Skeletal muscle tissue (tissue), 4 donors: ENCODE results near the gene GAR1. TPM values are rescaled to one million over a fixed set of nuclear protein-coding genes. Genes with fewer than 3 reads are reported as not detected.

Experiments
- H3K27ac ChIP-seq: one replicate; pipeline ENCODE4 v1.7.0; 2013; ENCODE audit warnings: mild to moderate bottlenecking, low read depth, low read length, inconsistent platforms
- H3K27me3 ChIP-seq, 3 donors: one replicate each; pipeline ENCODE4 v1.7.0; 2013; ENCODE audit warnings: low read length in 3 of 3; ENCODE audit not compliant: control insufficient read depth in 3 of 3, insufficient read depth in 3 of 3
- H3K36me3 ChIP-seq, 3 donors: one replicate each; pipeline ENCODE4 v1.7.0; 2013; ENCODE audit warnings: low read length in 3 of 3; ENCODE audit not compliant: control insufficient read depth in 3 of 3, insufficient read depth in 3 of 3
- H3K4me1 ChIP-seq, 3 donors: one replicate each; pipeline ENCODE4 v1.7.0; 2013; ENCODE audit warnings: low read length in 3 of 3, mild to moderate bottlenecking in 3 of 3; ENCODE audit not compliant: control insufficient read depth in 3 of 3, insufficient read depth in 3 of 3
- H3K4me3 ChIP-seq, 3 donors: one replicate each; pipeline ENCODE4 v1.7.0; 2013; ENCODE audit warnings: low read length in 3 of 3
- H3K9ac ChIP-seq, 3 donors: one replicate each; pipeline ENCODE4 v1.7.0; 2013; ENCODE audit warnings: low read length in 3 of 3, mild to moderate bottlenecking in 3 of 3, moderate library complexity in 2 of 3, low read depth in 1 of 3
- H3K9me3 ChIP-seq, 3 donors: one replicate each; pipeline ENCODE4 v1.7.0; 2013; ENCODE audit warnings: low read length in 3 of 3; ENCODE audit not compliant: control insufficient read depth in 3 of 3
- total RNA-seq: library from RNA; depleted of rRNA; stranded (reverse); fragments of >200 nt; gene quantifications from one replicate; pipeline ENCODE4 v1.2.3, GENCODE V29; 2014
- donor health status: Osteomylitis.

GAR1 gene
- total RNA-seq, 1 donor from 2014 or later: 4.7 TPM

- Histone ChIP-seq H3K36me3 (peaks cover 0 to 4% (median 0%) of the 10 kb centered on the region in 3 donors), H3K9me3 (no peaks in the 10 kb centered on the region), H3K27me3 (no peaks in the 10 kb centered on the region), H3K27ac (no peak overlapping the region), H3K9ac (no peak overlapping the region), H3K4me1 (peaks cover 3 to 9% (median 3%) of the 10 kb centered on the region in 3 donors), H3K4me3 (no peak overlapping the region)
Measured at GRCh38 chr4:109870061-109870460, 54.5 kb downstream of the GAR1 start.

GRCh38 chr4:109872065-109872464 lies 56.5 kb downstream of the GAR1 start:
- no peaks in the 10 kb centered on the region for H3K27me3 ChIP-seq

GRCh38 chr4:109872950-109873656 lies 57.5 kb downstream of the GAR1 start:
- peaks cover 0 to 4% (median 0%) of the 10 kb centered on the region in 3 donors for H3K36me3 ChIP-seq
- no peaks in the 10 kb centered on the region for H3K27me3 ChIP-seq
- peaks cover 3 to 14% (median 3%) of the 10 kb centered on the region in 3 donors for H3K4me1 ChIP-seq
- H3K4me3 ChIP-seq: no peak overlapping the region
- no peaks in the 10 kb centered on the region for H3K9me3 ChIP-seq
- H3K9ac ChIP-seq: no peak overlapping the region
- no peak overlapping the region for H3K27ac ChIP-seq

More at GRCh38 chr4:109872065-109872464, 56.5 kb downstream of the GAR1 start:
- peaks cover 0 to 4% (median 0%) of the 10 kb centered on the region in 3 donors for H3K36me3 ChIP-seq
- no peak overlapping the region for H3K9ac ChIP-seq
- no peaks in the 10 kb centered on the region for H3K9me3 ChIP-seq
- H3K27ac ChIP-seq: no peak overlapping the region
- peaks cover 3 to 9% (median 3%) of the 10 kb centered on the region in 3 donors for H3K4me1 ChIP-seq
- H3K4me3 ChIP-seq: no peak overlapping the region

- Histone ChIP-seq H3K9me3 (no peaks in the 10 kb centered on the region), H3K9ac (no peak overlapping the region), H3K27me3 (no peaks in the 10 kb centered on the region), H3K36me3 (peaks cover 0 to 4% (median 0%) of the 10 kb centered on the region in 3 donors), H3K27ac (no peak overlapping the region), H3K4me3 (no peak overlapping the region), H3K4me1 (peaks cover 3 to 15% (median 4%) of the 10 kb centered on the region in 3 donors)
Measured at GRCh38 chr4:109873791-109874514, 58.4 kb downstream of the GAR1 start.

Other genes starting within 250 kb of the GAR1 start
- 14.6 TPM for gene CASP6, start 112.3 kb upstream of the GAR1 start, total RNA-seq
- 5.2 TPM for gene PLA2G12A, start 85.7 kb upstream of the GAR1 start, total RNA-seq
- gene CFI, start 13.8 kb upstream of the GAR1 start, total RNA-seq: 5.7 TPM
- gene RRH, start 12.2 kb downstream of the GAR1 start, total RNA-seq: under 0.01 TPM
- gene LRIT3, start 32.3 kb downstream of the GAR1 start, total RNA-seq: under 0.01 TPM
- gene EGF, start 97.1 kb downstream of the GAR1 start, total RNA-seq: 24.5 TPM